SU-DHL-6 (cell line): ENCODE measurements around the gene ZDHHC11.

ENCODE experiments used
- CTCF ChIP-seq: fragments of 200-600 bp; sonication (generic); IDR thresholded peaks from one replicate; pipeline ENCODE4 v1.5.1; 2017; ENCODE audit warnings: antibody characterized with exemption, mild to moderate bottlenecking, low read length, moderate library complexity; ENCODE audit not compliant: insufficient read depth, poor library complexity, severe bottlenecking
- EZH2phosphoT487 ChIP-seq: fragments of 200-600 bp; sonication (generic), shearing (Covaris generic); conservative IDR thresholded peaks from 2 replicates; pipeline ENCODE4 v1.6.1; 2018; ENCODE audit warnings: mild to moderate bottlenecking, antibody characterized with exemption, low read length, moderate library complexity, mixed read lengths

- TF ChIP-seq CTCF = no peak
- no peak for TF ChIP-seq EZH2phosphoT487
Observed at GRCh38 chr5:860506-861150, 9.8 kb upstream of the ZDHHC11 start.
